ENCODE data around the gene BLOC1S5. TPM values are rescaled to one million over a fixed set of nuclear protein-coding genes. Genes with fewer than 3 reads are reported as not detected.

The BLOC1S5 gene
- total and polyA plus RNA-seq, 2 of the 13 experiments (the other 11 are each of a cell fraction or from before 2014, with no cell fraction given), result 10.5 to 41.5 TPM

- TF ChIP-seq ELF4 (CRISPR knock-in tag; IDR thresholded peaks at IDR 0.05; ENCODE audit: borderline replicate concordance), result no peak
- TF ChIP-seq, protein P1, sequence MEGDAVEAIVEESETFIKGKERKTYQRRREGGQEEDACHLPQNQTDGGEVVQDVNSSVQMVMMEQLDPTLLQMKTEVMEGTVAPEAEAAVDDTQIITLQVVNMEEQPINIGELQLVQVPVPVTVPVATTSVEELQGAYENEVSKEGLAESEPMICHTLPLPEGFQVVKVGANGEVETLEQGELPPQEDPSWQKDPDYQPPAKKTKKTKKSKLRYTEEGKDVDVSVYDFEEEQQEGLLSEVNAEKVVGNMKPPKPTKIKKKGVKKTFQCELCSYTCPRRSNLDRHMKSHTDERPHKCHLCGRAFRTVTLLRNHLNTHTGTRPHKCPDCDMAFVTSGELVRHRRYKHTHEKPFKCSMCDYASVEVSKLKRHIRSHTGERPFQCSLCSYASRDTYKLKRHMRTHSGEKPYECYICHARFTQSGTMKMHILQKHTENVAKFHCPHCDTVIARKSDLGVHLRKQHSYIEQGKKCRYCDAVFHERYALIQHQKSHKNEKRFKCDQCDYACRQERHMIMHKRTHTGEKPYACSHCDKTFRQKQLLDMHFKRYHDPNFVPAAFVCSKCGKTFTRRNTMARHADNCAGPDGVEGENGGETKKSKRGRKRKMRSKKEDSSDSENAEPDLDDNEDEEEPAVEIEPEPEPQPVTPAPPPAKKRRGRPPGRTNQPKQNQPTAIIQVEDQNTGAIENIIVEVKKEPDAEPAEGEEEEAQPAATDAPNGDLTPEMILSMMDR (CRISPR knock-in tag; IDR thresholded peaks at IDR 0.05), result no peak
- no peak for TF ChIP-seq ZBTB1 (CRISPR knock-in tag; IDR thresholded peaks at IDR 0.05; ENCODE audit: borderline replicate concordance)
- no peak for TF ChIP-seq FOXM1 (CRISPR knock-in tag; IDR thresholded peaks at IDR 0.05)
- TF ChIP-seq ZNF577 (CRISPR knock-in tag; IDR thresholded peaks at IDR 0.05; ENCODE audit: borderline replicate concordance, low read depth), result no peak
- TF ChIP-seq TCF7 (IDR thresholded peaks at IDR 0.05; ENCODE audit: low read depth), result no peak; the same call in 1 of the 2 replicates
- 0 out of 2 replicates have a peak, but pooled peaks have one; percentile 37 for TF ChIP-seq KDM5B (CRISPR knock-in tag; IDR thresholded peaks at IDR 0.05; ENCODE audit: borderline replicate concordance)
- peak; percentile 94; the same call in 1 of the 2 replicates for TF ChIP-seq ZKSCAN8 (CRISPR knock-in tag; IDR thresholded peaks at IDR 0.05; ENCODE audit: borderline replicate concordance)
- TF ChIP-seq, protein P2, sequence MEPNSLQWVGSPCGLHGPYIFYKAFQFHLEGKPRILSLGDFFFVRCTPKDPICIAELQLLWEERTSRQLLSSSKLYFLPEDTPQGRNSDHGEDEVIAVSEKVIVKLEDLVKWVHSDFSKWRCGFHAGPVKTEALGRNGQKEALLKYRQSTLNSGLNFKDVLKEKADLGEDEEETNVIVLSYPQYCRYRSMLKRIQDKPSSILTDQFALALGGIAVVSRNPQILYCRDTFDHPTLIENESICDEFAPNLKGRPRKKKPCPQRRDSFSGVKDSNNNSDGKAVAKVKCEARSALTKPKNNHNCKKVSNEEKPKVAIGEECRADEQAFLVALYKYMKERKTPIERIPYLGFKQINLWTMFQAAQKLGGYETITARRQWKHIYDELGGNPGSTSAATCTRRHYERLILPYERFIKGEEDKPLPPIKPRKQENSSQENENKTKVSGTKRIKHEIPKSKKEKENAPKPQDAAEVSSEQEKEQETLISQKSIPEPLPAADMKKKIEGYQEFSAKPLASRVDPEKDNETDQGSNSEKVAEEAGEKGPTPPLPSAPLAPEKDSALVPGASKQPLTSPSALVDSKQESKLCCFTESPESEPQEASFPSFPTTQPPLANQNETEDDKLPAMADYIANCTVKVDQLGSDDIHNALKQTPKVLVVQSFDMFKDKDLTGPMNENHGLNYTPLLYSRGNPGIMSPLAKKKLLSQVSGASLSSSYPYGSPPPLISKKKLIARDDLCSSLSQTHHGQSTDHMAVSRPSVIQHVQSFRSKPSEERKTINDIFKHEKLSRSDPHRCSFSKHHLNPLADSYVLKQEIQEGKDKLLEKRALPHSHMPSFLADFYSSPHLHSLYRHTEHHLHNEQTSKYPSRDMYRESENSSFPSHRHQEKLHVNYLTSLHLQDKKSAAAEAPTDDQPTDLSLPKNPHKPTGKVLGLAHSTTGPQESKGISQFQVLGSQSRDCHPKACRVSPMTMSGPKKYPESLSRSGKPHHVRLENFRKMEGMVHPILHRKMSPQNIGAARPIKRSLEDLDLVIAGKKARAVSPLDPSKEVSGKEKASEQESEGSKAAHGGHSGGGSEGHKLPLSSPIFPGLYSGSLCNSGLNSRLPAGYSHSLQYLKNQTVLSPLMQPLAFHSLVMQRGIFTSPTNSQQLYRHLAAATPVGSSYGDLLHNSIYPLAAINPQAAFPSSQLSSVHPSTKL (CRISPR knock-in tag; IDR thresholded peaks at IDR 0.05), result peak; percentile 85
- peak; percentile 49; the same call in 1 of the 2 replicates for TF ChIP-seq RXRB (CRISPR knock-in tag; IDR thresholded peaks at IDR 0.05; ENCODE audit: borderline replicate concordance)
- TF ChIP-seq SNAPC2 (CRISPR knock-in tag; IDR thresholded peaks at IDR 0.05), result no peak
- TF ChIP-seq LCORL (IDR thresholded peaks at IDR 0.05), result no peak
- TF ChIP-seq LCORL (CRISPR knock-in tag; IDR thresholded peaks at IDR 0.05), result peak; percentile 10; the same call in 1 of the 2 replicates
- TF ChIP-seq XRCC5 (optimal IDR thresholded peaks at IDR 0.05; ENCODE audit: low read length), result peak; percentile 44
- TF ChIP-seq U2AF2 (IDR thresholded peaks at IDR 0.05; ENCODE audit: low read depth, low read length), result no peak
- 0 out of 2 replicates have a peak, but pooled peaks have one; percentile 55 for TF ChIP-seq ZNF644 (CRISPR knock-in tag; IDR thresholded peaks at IDR 0.05; ENCODE audit: low read depth)
- TF ChIP-seq SMARCC2 (IDR thresholded peaks at IDR 0.05), result no peak
- TF ChIP-seq RORA (CRISPR knock-in tag; IDR thresholded peaks at IDR 0.05), result no peak
- no peak for TF ChIP-seq THAP8 (CRISPR knock-in tag; IDR thresholded peaks at IDR 0.05; ENCODE audit: borderline replicate concordance)
- no peak for TF ChIP-seq GABPA (IDR thresholded peaks at IDR 0.05; ENCODE audit: low read depth, low read length)
- 0 out of 2 replicates have a peak, but pooled peaks have one; percentile 20 for TF ChIP-seq GABPA (CRISPR knock-in tag; IDR thresholded peaks at IDR 0.05; ENCODE audit: low read depth)
- peak; percentile 35; the same call in 1 of the 2 replicates for TF ChIP-seq DMAP1 (CRISPR knock-in tag; IDR thresholded peaks at IDR 0.05)
- TF ChIP-seq STAG1 (CRISPR knock-in tag; IDR thresholded peaks at IDR 0.05), result no peak
- TF ChIP-seq CEBPG (CRISPR knock-in tag; IDR thresholded peaks at IDR 0.05), result peak; percentile 57; the same call in 1 of the 2 replicates
- TF ChIP-seq PHF5A (CRISPR knock-in tag; IDR thresholded peaks at IDR 0.05; ENCODE audit: low read depth, unreplicated experiment), result no peak
- TF ChIP-seq ARNTL (CRISPR knock-in tag; IDR thresholded peaks at IDR 0.05), result no peak
- no peak for TF ChIP-seq FOXC1 (CRISPR knock-in tag; IDR thresholded peaks at IDR 0.05; ENCODE audit: borderline replicate concordance)
- TF ChIP-seq KMT2B (CRISPR knock-in tag; IDR thresholded peaks at IDR 0.05), result peak; percentile 54; the same call in 1 of the 2 replicates
Measured at GRCh38 chr6:8108031-8108660, 44.0 kb upstream of the BLOC1S5 start (continued).
